Activated CD8-positive, alpha-beta memory T cell treated with anti-CD3 and anti-CD28 coated beads for 4 hours (primary cell): ENCODE data around the gene ARF5.

ENCODE experiments used
- DNase-seq, 2 donors: peaks; one replicate each; pipeline ENCODE4 v3.0.0-alpha.2; 2020; ENCODE audit warnings: low read depth in 2 of 2

ARF5 gene

DNA sequence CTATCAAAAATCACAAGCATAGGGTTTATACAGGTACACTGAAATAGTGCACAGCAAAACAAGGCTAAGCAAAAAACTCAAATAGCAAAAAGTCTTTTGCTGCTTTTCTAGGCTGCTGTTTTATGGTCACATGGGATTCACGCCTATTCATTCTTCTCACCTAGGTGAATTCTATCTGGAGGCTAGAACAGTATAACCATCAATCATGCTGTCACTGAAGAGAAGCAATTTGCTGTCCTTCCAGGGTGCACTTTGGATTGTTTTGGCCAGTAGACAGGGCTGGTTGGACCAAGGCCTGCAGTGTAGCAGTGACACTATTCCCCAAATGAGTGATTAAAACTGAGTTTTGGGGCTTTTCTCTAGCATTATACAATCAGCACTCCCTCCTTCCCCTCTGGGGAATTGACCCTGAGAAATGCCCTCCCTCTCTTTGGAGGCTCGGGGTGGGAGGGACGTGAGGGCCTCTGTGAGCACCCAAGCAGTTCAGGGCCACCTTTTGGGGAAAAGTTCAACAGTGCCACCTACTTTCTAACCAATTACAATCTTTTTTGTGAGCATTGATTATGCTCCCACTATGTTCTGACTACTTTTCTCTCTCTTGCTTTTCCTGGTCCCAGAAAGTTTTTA lies 47.6 kb downstream of the ARF5 start:
- DNase-seq: no peak

GRCh38 chr7:127638197-127638596 lies 50.0 kb downstream of the ARF5 start:
- DNase-seq: no peak
